HG02798 (cell line): ENCODE results near the gene CCDC117.
A peak's percentile ranks its signal among the peaks of the same experiment; 100 is the strongest.
"Not testable (repeated sequence)": the region's sequence is repeated elsewhere in the genome, so short reads cannot be mapped to it uniquely, and the experiment has no call there.

Experiments used
- ATAC-seq: cut with Tn5 transposase; IDR thresholded peaks from one replicate; pipeline ENCODE4 v1.9.1; 2021; ENCODE audit warnings: mild to moderate bottlenecking; ENCODE audit not compliant: unreplicated experiment, poor library complexity

The CCDC117 gene

DNA sequence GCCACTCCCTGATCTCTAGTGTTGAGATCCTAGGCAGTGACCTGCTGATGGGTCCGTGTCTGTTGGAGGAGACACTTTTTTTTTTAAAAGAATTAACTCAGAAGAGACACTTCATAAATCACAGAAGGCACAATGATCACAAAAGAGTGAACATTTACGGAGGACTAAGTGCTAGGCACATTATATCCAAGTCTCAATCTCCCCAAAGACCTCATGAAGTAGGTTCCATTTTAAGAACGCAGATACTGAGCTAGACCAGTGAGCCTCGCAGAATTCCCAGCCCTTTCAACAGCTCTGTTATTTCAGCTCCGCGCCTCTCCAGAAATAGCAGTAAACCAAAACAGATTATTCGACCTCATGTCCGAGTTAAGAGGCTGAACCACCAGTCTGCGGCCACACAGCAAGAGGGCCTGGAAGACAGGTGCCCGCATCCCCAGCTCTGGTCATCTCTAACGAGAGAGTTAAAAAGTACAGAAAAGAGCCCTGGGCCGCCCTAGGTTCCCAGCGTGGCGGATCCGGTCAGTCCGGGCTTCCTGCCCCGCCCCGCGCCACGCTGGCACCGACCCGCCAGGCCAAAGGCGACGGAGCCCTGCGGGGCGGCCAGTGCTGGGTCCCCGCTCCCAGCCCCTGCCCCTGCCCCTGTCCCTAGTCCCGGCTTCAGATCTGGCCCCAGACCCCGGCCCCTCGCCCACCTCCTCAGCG is 27.3 kb downstream of the CCDC117 start:
- peak; percentile 27 for ATAC-seq

DNA sequence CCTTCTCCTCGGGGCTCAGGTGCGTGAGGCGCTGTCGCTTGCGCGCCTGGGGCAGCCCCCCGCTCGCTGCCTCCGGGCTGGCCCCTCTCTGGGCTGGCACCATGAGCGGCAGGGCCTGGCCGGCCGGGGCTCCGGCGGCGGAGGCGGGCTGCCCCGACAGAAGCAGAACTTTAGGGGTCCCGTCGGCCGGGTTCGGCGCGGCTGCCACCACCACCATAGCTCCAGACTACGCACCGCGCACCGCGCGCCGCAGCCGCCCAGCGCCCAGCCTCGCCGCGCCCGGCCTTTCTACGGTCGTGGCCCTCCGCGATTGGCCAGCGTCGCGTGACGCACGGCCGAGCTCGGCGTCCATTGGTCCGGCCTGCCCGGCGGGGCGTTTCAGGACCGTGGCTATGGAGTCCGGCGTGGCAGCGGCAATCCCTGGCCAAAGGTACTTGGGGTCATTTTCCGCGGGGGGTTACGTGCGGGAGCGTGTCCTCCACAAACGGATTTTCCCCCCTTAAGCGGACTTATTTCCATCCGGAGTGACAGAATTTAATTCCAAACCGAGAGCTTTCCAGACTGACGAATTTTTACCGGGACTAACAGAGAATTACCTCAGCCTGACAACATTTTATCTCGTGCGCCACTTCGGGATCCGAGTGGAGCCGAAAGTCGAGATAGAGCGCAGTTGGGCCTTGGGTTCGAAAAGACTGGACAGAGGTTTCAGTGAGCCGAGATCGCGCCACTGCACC is 28.0 kb downstream of the CCDC117 start, which contains the start of gene XBP1:
XBP1 (minus strand) TSS at position 262 of the 734 bp plus-strand sequence.
- ATAC-seq = peak; percentile 94

DNA sequence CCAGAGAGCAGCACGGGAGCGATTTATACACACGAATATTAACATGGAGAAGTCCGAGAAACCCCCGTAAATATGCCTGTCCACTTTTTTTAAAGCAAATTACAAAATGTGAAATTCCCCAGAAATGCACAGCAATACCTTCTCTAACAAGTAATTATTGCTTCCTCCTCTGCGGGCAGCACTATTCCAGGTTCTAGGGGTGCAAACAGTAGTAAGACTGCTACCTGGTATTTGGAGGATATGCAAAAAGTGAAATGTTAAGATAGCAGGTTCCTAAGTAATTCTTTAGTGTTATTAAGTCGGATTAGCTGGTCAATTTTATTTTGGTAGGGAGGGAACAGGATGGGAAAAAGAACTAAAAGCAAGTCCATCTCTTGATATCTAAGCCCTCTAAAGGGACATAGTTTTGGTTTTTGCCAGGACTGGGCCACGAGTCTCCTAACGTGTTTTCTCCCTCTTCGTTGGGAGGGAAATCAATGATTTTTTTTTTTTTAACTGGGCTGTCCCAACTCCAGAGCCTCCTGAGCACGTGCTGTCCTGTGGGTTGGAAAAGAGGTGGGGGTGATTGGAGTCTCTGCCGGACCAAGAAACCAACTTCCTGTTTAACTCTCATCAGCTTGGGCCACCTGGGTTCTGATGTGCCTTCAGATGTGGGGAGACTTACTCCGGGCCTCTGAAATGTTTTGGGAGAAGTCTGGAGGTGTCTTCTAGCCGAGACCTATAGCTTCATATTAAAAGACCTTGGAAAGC is 29.5 kb downstream of the CCDC117 start:
- ATAC-seq = no peak

DNA sequence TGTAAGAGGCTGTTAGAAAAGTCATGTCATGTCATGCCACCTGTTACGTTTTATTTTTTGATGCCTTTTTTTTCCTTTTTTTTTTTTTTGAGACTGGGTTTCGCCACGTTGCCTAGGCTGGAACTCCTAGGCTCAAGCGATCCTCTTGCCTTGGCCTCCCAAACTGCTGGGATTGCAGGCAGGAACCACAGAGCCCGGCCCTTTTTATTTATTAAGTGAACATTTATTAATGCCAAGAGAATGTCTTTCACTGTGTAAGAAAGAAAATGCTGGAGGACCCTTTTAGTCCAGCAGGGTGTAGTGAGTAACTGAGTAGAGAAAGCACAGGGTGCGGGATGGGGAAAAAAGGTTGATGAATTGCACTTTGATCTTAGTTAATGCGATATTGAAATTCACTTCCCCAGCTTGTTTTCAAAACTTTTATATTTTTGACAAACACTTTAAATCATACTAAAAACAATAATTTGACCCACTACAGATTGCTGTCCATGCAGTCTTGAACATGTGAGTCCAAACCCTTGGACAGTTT is 30.2 kb downstream of the CCDC117 start:
- ATAC-seq = no peak

DNA sequence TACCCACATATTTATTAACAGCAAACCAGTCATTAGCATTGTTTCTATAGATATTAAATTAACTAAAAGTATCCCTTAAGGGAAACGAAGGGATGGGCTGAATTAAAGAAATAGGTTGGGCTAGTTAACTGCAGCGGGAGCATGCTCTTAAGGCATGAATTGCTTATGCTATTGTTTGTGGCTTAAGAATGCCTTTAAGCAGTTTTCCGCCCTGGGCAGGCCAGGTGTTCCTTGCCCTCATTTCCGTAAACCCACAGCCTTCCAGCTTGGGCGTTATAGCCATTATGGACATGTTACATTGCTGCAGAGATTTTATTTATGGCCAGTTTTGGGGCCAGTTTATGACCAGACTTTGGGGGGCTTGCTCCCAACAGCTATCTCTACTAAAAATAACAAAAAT is 32.9 kb downstream of the CCDC117 start:
- not testable (repeated sequence) for ATAC-seq

DNA sequence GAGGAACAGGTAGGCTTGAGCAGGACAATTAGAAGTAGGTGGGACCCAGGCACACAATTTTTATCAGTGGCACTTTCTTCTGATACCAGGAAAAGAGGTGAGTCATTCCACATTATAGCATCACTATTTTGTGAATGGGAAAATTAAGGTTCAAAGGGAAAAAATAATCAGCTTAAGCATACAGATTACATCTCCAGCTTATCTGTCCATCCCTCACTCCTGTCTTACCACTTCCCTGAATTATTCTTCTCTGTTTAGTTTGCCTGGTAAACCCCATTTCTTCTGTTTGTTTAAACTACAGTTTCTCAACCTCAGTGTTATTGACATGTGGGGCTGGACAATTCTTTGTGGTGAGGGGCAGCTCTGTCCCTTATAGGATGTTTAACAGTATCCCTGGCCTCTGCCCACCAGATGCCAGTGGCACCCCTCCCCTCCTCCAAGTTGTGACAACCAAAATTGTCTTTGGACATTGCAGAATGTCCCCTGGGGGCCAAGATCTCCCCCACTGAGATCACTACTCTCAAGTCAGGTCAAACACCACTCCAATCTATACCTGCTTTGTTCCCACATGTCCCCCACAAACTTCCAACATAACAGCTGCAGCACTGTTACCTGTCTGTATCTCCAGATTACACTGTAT is 36.3 kb downstream of the CCDC117 start:
- no peak for ATAC-seq

DNA sequence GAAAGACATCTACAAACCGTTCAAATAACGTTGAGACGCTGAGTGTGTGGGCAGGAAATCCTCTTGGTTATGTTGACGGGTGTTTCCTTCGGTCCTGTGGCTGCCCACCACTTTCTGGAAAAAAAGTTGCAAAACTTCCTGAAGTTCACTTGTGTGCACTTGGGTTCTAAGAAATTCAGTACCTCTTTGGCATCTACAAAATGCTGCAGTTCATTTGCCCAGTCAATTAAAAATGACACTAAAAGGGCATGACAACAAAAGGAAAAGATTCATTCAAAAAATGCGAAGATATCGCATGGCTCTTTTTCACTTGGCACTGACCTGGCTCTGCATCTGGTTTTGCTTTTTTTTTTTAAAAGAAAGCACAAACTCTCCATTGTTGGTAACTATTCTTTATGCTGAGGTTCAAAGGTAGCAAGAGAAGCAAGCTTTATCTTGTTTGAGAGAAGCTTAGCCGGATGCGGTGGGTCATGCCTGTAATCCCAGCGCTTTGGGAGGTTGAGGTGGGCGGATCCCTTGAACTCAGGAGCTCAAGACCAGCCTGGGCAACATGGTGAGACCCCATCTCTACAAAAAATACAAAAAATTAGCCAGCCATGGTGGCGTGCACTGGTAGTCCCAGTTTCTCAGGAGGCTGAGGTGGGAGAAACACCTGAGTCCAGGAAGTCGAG is 38.5 kb downstream of the CCDC117 start:
- ATAC-seq = no peak

DNA sequence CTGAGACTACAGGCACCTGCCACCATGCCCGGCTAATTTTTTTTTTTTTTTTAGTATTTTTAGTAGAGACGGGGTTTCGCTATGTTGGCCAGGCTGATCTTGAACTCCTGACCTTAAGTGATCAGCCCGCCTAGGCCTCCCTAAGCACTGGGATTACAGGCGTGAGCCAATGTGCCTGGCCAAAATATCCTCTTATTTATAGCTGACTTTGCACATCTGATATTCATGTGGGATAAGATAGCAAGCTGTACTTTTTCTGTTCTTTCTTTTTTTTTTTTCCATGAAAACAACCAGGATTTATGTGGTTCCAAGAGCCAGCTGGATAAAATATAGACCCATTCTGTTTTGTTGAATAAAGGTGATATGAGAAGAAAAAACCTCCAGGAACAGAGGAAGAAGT is 40.0 kb downstream of the CCDC117 start:
- no peak for ATAC-seq

DNA sequence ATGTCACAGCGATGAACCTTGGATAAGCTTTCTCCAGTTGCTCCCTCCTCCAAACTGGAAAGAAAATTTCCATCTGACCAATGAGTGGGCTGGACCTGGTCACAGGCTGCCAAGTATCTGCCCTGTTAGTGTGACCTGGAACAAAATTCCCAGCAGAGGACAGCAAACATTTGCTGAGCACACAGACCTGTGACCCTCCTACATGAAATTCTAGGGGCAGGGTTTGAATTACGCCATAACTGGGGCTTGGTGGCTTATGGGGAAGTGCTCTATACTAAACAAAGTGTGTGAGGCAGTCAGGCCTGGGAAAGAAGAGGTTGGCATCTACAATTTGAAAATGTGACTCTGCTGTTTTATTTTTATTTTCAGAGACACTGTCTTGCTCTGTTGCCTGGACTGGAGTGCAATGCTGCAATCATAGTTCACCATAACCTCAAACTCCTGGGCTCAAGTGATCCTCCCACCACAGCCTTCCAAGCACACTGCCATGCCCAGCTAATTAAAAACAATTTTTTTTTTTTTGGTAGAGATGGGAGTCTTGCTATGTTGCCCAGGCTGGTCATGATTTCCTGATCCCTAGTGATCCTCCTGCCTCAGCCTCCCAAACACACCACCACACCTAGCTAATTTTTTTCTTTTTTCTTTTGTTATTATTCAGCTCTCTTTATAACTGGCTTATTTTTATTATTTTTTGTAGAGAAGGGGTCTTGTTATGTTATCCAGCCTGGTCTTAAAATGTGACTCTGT is 41.5 kb downstream of the CCDC117 start:
- ATAC-seq = no peak

DNA sequence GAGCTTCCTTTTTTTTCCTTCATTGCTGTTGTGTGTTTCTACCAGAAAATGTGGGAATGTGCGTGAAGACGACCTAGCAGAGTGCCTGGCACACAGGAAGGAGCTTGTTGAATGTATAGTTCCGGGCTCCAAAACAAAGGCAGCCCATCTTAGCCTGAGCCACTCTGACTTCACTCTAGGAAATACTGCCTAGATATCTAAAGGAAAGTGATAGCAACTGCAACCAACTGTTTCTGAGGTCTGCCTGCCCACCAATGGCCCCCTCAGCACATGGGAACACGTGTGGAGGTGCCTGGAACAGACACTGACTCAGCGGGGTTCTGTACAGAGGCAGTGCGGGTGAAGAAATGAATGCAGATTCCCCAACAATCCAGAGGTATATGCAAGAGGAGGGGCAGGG is 42.6 kb downstream of the CCDC117 start:
- ATAC-seq = no peak

DNA sequence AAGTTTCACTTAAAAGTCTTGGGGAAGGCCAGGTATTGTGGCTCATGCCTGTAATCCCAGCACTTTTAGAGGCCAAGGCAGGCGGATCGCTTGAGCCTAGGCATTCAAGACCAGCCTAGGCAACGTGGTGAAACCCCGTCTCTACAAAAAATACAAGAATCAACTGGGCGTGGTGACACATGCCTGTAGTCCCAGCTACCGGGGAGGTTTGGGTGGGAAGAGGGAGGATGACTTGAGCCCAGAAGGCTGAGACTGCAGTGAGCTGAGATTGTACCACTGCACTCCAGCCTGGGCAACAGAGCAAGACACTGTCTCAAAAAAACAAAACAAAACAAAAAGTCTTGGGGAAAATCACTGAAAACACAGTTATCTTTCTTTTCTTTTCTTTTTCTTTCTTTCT is 43.2 kb downstream of the CCDC117 start:
- ATAC-seq = no peak

DNA sequence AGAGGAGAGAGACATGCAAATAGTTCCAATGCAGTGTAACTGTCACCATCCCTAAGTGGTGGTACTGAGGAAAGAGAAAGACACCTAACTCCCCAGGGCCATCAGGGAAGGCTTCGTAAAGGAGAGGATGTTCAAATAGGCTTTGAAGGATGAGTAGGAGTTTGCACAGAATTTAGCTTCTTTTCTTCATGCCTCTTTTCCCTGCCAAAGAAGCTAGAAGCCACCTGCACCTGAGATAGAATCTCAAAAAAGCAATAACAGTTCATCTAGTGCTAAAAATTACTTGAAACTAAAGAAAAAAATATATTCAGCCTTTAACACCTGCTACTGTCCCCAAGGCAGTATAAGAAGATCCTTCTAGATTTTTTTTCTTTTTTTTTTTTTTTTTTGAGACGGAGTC is 44.6 kb downstream of the CCDC117 start:
- no peak for ATAC-seq

DNA sequence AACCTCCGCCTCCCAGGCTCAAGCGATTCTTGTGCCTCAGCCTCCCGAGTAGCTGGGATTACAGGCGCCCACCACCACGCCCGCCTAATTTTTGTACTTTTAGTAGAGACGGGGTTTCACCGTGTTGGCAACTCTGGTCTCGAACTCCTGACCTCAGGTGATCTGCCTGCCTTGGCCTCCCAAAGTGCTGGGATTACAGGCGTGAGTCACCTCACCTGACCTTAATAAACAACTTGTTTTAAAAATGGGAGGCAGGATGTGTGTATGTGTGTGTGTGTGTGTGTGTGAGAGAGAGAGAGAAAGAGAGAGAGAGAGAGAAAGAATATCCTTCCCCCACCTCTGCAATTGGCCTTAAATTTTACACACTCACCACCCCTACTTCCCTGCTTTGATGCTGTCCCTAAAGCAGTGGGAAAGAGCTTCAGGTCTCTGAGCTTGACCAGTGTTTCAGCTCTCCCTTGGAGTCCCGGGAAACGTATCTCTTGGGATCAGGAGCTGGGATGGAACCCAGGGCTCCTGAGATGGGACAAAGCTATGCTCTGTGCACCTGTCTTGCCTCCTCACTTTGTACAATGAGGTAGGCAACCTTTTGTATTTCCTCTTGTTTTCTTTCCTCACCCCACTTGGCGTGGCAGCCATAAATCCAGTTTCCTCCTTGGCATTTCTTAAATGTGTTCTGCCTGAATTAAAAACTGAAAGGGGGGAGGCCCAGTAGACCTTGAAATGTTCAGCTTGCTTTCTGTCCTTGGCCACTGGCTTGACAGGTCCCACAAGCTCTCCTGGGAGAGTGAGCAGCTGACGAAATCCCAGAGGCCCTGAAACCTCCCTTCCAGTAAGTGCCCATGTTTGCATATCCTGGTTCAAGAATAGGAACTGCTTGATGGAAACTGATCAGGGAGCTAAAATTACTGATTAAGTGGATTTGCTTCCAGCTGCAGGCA is 45.7 kb downstream of the CCDC117 start:
- no peak for ATAC-seq

DNA sequence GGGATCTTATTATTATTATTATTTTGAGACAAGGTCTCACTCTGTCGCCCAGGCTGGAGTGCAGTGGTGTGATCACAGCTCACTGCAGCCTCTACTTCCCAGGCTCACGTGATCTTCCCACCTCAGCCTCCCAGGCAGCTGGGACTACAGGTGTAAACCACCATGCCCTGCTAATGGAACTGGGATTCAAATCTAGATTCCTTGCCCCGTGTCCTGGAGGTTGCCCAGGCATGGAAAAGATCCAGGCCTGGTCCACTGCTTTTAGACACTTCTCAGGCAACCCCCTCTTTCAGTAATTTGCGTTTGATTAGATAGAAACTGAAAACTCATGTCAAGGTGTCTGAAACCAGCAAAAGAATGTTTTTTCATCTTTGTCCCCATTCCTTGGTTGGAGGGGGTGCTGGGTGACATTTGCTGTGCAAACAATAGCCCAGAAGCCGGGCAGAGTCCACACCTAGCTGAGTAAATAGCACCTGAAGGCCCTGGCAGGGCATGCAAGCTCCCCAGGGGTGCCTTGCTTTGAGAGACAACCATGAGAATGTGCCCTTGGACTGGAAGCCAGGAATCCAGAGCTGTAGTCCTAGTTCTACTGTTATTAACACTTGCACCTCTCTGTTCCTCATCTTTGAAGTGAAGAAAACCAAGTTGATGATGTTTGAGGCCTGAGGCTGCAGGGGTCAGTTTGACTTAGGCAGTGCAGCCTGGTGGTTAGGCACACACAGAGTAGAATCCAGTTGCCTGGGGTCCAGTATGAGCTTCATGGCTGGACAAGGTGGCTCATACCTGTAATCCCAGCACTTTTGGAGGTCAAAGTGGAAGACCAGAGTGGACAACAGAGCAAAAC is 47.0 kb downstream of the CCDC117 start:
- peak; percentile 58 for ATAC-seq

DNA sequence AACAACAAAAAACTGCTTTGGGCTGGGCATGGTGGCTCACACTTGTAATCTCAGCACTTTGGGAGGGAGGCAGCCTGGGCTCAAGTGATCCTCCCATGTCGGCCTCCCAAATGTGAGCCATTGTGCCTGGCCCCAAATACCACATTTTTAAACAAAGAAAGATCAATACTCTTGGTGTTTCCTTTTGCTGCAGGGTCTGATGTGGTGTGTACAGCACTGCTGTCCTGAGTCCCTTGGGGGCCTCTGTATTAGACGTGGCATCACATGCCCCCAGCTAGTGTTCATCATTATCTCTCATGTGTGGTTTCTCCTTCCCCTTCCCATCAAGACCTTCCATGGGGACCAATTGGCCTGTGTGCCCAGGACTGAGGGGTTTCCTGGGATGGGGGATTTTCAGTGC is 48.4 kb downstream of the CCDC117 start:
- no peak for ATAC-seq

DNA sequence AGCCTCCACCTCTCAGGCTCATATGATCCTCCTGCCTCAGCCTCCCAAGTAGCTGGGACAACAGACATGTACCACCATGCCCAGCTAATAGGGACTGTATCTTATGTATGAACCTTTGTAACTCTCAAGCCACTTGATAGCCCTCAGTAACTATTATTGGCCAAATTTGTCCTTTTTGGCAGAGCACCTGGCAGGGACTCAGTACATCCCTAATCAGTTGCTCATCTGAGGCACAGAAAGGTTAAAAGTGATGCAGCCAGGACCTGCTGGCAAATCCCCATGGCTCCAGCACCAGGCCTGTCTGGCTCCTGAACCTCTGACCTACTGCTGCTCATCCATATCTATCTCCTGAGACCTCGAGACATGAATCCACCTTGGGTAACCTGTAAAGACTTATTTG is 49.0 kb downstream of the CCDC117 start:
- no peak for ATAC-seq

DNA sequence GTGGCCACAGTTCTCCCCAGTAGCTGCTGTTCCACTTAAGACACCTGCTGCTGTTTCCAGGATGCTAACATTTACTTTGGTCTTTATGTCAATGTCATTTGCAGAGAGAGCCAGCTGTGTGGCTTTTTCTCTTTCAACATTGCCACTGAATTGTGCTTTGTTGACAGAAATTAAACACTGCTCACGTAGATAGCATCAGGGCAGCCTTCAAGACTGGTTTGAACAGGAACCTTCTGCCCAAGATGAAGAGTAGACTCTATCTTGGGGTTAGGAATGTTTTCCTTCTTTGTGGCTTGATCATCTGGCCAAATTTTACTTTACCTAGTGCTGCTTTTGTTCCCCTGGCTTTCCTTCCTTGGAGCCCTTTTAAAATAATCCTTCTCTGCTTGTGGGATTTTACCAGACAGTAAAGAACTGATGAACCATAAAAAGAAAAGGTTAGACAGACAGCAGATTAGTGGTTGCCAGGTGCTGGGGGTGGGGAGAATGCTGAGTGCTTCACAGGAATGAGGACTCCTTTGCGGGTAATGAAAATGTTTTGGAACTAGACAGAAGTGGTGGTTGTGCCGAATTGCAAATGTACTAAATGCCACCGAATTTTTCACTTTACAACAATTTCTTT is 50.5 kb downstream of the CCDC117 start:
- peak; percentile 36 for ATAC-seq
